RWPE2 (cell line): ENCODE measurements around the gene CEP170B.
"Not testable (repeated sequence)": the region's sequence is repeated elsewhere in the genome, so short reads cannot be mapped to it uniquely, and the experiment has no call there.

Source experiments
- ATAC-seq: fragments of 200-7000 bp; cut with Tn5 transposase; 3 replicates; pipeline ENCODE4 v1.9.1; 2021; ENCODE audit warnings: low read depth
- DNase-seq: peaks from one replicate; pipeline ENCODE4 v3.0.0-alpha.2; 2020; ENCODE audit warnings: low spot score
- H3K27ac ChIP-seq: fragments of 450-650 bp; 2 replicates; pipeline ENCODE4 v1.5.1; 2017; ENCODE audit warnings: mild to moderate bottlenecking; ENCODE audit not compliant: poor library complexity, severe bottlenecking
- H3K27me3 ChIP-seq: fragments of 250-450 bp; sonication (Bioruptor Pico); 2 replicates; pipeline ENCODE4 v1.5.1; 2021; ENCODE audit warnings: mild to moderate bottlenecking, moderate library complexity; ENCODE audit not compliant: insufficient read depth, poor library complexity, severe bottlenecking
- H3K36me3 ChIP-seq: fragments of 250-450 bp; sonication (Bioruptor Pico); 2 replicates; pipeline ENCODE4 v1.5.1; 2020; ENCODE audit warnings: low read depth, mild to moderate bottlenecking, moderate library complexity
- H3K4me1 ChIP-seq: fragments of 250-450 bp; sonication (Bioruptor Pico); 2 replicates; pipeline ENCODE4 v1.5.1; 2021; ENCODE audit warnings: mild to moderate bottlenecking, moderate library complexity; ENCODE audit not compliant: insufficient read depth, poor library complexity, severe bottlenecking
- H3K4me3 ChIP-seq: fragments of 250-450 bp; sonication (Bioruptor Pico); 2 replicates; pipeline ENCODE4 v1.5.1; 2021; ENCODE audit warnings: mild to moderate bottlenecking, moderate library complexity; ENCODE audit not compliant: severe bottlenecking
- H3K9me3 ChIP-seq: fragments of 250-450 bp; sonication (Bioruptor Pico); 2 replicates; pipeline ENCODE4 v1.5.1; 2021; ENCODE audit warnings: mild to moderate bottlenecking, moderate library complexity; ENCODE audit not compliant: severe bottlenecking
- CTCF ChIP-seq: fragments of 450-650 bp; IDR thresholded peaks from one replicate; pipeline ENCODE4 v1.5.1; 2017; ENCODE audit warnings: mild to moderate bottlenecking, moderate library complexity; ENCODE audit not compliant: poor library complexity, severe bottlenecking

The CEP170B gene

DNA sequence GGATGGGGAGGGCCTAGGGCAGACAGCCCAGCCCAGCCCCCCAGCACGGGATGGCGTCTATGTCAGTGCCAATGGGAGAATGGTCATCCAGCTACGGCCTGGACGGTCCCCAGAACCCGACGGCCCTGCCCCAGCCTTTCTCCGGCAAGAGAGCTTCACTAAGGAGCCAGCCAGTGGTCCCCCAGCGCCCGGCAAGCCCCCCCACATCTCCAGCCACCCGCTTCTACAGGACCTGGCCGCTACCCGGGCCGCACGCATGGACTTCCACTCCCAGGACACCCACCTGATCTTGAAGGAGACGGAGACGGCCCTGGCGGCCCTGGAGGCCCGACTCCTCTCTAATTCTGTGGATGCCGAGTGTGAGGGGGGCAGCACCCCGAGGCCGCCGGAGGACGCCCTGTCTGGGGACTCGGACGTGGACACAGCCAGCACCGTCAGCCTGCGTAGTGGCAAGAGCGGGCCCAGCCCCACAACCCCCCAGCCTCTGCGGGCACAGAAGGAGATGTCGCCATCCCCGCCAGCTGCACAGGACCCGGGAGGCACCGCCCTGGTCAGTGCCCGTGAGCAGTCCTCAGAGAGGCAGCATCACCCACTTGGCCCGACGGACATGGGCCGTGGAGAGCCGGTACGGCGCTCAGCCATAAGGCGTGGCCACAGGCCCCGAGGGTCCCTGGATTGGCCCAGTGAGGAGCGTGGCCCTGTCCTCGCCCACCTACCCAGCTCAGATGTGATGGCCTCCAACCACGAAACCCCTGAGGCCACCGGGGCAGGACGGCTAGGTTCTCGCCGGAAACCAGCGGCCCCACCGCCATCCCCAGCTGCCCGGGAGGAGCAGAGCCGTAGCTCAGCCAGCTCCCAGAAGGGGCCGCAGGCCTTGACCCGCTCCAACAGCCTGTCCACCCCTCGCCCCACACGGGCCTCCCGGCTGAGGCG is 21.9 kb downstream of the CEP170B start:
- Histone ChIP-seq H3K4me1 (peaks cover 2% of the 10 kb centered on the region), H3K4me3 (no peak overlapping the region), H3K9me3 (no peaks in the 10 kb centered on the region), H3K27me3 (no peaks in the 10 kb centered on the region), H3K27ac (no peak overlapping the region), H3K36me3 (peaks cover 61% of the 10 kb centered on the region)
- peak; percentile 69 for DNase-seq
- no peak for ATAC-seq
- no peak for TF ChIP-seq CTCF

DNA sequence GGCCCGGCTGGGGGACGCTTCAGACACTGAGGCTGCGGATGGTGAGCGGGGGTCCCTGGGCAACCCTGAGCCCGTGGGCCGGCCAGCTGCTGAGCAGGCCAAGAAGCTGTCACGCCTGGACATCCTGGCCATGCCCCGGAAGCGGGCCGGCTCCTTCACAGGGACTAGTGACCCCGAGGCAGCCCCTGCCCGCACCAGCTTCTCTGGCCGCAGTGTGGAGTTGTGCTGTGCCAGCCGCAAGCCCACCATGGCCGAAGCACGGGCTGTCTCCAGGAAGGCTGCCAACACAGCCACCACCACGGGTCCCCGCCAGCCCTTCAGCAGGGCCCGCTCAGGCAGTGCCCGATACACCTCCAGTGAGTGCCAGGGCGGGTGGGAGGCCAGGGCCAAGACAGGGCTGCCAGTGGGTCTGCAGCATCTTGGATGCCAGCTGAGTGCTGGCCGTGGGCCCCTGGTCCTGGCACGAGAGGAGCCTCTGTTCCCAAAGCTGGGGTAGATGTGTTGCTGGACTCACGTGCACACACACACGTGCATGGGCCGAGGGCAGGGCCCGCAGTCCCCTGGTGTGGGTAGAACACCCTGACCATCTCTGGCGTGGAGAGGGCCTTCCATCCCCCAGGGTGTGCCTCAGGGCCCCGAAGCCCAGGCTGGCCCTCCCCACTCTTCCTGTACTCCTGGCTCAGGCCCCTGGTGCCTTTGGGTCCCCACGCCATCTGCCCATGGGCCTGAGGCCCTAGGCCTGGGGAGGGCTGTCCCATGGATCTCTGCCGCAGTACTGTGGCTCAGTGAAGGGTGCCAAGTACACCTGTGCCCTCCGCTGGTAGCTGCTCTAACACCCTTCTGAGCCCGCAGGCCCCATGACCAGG is 22.8 kb downstream of the CEP170B start:
- DNase-seq (peak; percentile 77), ATAC-seq (no peak)
- H3K4me3 ChIP-seq: no peak overlapping the region
- H3K4me1 ChIP-seq: no peaks in the 10 kb centered on the region
- peaks cover 58% of the 10 kb centered on the region for H3K36me3 ChIP-seq
- H3K27ac ChIP-seq: no peak overlapping the region
- TF ChIP-seq CTCF: no peak
- H3K9me3 ChIP-seq: no peaks in the 10 kb centered on the region
- H3K27me3 ChIP-seq: no peaks in the 10 kb centered on the region

- Histone ChIP-seq H3K27me3 (no peaks in the 10 kb centered on the region), H3K27ac (no peak overlapping the region), H3K36me3 (peaks cover 49% of the 10 kb centered on the region), H3K9me3 (no peaks in the 10 kb centered on the region), H3K4me1 (no peaks in the 10 kb centered on the region), H3K4me3 (no peak overlapping the region)
- no peak for TF ChIP-seq CTCF
- DNase-seq: peak; percentile 70
- no peak for ATAC-seq
These were observed 23.7 kb downstream of the CEP170B start for GRCh38 chr14:104888489-104889374.

- Histone ChIP-seq H3K4me3 (no peak overlapping the region), H3K27me3 (no peaks in the 10 kb centered on the region)
These were observed 24.3 kb downstream of the CEP170B start for GRCh38 chr14:104889375-104889757.

GRCh38 chr14:104890292-104890691 is 25.2 kb downstream of the CEP170B start:
- not testable (repeated sequence) for H3K27ac ChIP-seq, H3K4me1 ChIP-seq, DNase-seq, ATAC-seq, H3K4me3 ChIP-seq, H3K27me3 ChIP-seq, H3K9me3 ChIP-seq
- peaks cover 49% of the 10 kb centered on the region for H3K36me3 ChIP-seq

More at GRCh38 chr14:104889375-104889757, 24.3 kb downstream of the CEP170B start:
- H3K4me1 ChIP-seq: no peaks in the 10 kb centered on the region
- DNase-seq (peak; percentile 66), ATAC-seq (no peak)
- H3K27ac ChIP-seq: no peak overlapping the region
- no peaks in the 10 kb centered on the region for H3K9me3 ChIP-seq
- TF ChIP-seq CTCF: no peak
- H3K36me3 ChIP-seq: peaks cover 50% of the 10 kb centered on the region
